Lower leg skin (tissue), 4 donors: ENCODE data around the gene ZNF385C. TPM values are rescaled to one million over a fixed set of nuclear protein-coding genes. Genes with fewer than 3 reads are reported as not detected.

ENCODE experiments used
- DNase-seq, 2 donors: peaks; one replicate each; pipeline ENCODE4 v3.0.0-alpha.2; 2019; ENCODE audit warnings: low spot score in 2 of 2
- H3K4me3 ChIP-seq: fragments of 200-600 bp; sonication (generic); 2 replicates; pipeline ENCODE4 v1.5.1; 2017; ENCODE audit warnings: mild to moderate bottlenecking, low read depth; ENCODE audit not compliant: poor library complexity, severe bottlenecking
- POLR2A ChIP-seq, 2 donors: fragments of 450-650 bp; IDR thresholded peaks; one replicate each; pipeline ENCODE4 v1.6.1; 2016 to 2017; ENCODE audit warnings: antibody characterized with exemption in 2 of 2, mild to moderate bottlenecking in 1 of 2, moderate library complexity in 1 of 2
- WGBS, 2 donors: methylation state at CpG; one replicate each; pipeline ENCODE4 v1.1.5; 2018; 5-methylcytosine and 5-hydroxymethylcytosine counted together
- intact Hi-C: fragments of 100-400 bp; cut with DNase I; formaldehyde crosslinking; loops from one replicate; pipeline ENCODE4 v1.15.0; 2023; ENCODE audit warnings: low total_unique reads
- total RNA-seq, 4 donors: library from RNA; depleted of rRNA; stranded (reverse); fragments of >200 nt; gene quantifications; one replicate each; pipeline ENCODE4 v1.1.0, GENCODE V29; 2016
- TF ChIP-seq, protein P1 (sequence below), 3 donors: fragments of 450-650 bp; IDR thresholded peaks; one replicate each; pipeline ENCODE4 v1.5.1; 2016; ENCODE audit warnings: antibody characterized with exemption in 3 of 3, mild to moderate bottlenecking in 3 of 3, moderate library complexity in 2 of 3

ZNF385C gene
- total RNA-seq, 4 donors from 2014 or later = 0.29 to 1.3 TPM; not detected in 2

DNA sequence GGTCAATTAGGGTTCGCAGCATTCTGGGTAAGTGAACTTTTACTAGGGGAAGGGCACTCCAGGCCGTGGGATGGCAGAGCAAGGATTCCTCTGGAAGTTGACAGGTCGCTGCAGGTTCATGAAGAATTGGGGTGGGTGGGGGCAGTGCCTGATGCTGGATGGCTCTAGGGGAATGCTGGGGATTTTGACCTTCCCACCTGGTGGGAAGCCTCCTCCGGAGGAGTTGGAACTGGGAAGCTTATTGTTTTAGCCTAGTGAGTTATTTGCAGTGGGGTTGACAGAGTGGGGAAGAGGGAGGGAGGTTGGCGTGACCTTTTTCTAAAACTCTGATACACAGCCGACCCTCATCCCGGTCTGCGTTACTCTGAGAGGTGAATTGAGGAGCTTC is 47.3 kb downstream of the ZNF385C start:
- TF ChIP-seq, protein P1, sequence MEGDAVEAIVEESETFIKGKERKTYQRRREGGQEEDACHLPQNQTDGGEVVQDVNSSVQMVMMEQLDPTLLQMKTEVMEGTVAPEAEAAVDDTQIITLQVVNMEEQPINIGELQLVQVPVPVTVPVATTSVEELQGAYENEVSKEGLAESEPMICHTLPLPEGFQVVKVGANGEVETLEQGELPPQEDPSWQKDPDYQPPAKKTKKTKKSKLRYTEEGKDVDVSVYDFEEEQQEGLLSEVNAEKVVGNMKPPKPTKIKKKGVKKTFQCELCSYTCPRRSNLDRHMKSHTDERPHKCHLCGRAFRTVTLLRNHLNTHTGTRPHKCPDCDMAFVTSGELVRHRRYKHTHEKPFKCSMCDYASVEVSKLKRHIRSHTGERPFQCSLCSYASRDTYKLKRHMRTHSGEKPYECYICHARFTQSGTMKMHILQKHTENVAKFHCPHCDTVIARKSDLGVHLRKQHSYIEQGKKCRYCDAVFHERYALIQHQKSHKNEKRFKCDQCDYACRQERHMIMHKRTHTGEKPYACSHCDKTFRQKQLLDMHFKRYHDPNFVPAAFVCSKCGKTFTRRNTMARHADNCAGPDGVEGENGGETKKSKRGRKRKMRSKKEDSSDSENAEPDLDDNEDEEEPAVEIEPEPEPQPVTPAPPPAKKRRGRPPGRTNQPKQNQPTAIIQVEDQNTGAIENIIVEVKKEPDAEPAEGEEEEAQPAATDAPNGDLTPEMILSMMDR (IDR thresholded peaks at IDR 0.05) = no peak
- no peak for TF ChIP-seq POLR2A (IDR thresholded peaks at IDR 0.05)
- DNase-seq = no peak
- 55% methylated on average over 8 of the region's 8 CpGs for WGBS, 2 donors
- H3K4me3 ChIP-seq = peak overlapping the region; percentile 32
- intact Hi-C loops = no loop called here

DNA sequence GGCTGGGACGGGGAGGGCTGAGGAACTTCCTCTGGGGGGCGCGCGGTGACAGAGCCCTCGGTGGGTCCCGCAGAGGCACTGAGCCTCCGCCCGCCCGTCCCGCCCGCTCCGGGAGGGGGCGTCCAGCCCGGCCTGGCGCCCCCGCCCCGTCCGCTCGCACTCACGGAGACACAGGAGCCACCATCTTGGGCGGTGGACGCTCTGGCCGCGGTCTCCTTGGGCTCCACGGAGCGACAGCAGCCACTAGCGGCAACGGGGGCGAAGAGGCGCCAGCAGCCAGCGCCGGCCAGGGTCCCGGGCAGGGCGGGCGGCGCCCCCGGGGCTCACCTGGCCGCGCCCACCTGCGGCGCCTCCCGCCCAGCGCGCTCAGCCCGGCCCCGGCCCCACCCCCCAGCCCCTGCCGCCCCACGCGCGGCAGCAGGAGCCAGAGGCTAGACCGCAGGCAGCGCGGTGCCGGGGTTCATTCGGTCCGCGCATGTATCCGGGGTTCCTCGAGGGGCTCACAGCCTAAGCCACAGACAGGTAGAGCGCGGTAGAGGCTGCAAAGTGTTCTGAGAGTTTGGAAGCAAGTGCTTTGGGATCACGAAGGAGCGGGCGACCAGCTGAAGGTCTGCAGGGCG is 47.8 kb downstream of the ZNF385C start, which contains the start of gene C17orf113:
Gene C17orf113, minus strand, starts transcription at position 209 of the 620 bp plus-strand sequence. CDS start 7,225 bp downstream, outside the sequence.
- H3K4me3 ChIP-seq = peak within 1 kb of the TSS; percentile 32
- intact Hi-C loops = no loop called here
- DNase-seq = peak; percentile 22 to 90
- 1 to 7% methylated on average over 6 to 23 of the region's 65 CpGs for WGBS, 2 donors
- TF ChIP-seq, protein P1 (IDR thresholded peaks at IDR 0.05) = no peak
- TF ChIP-seq POLR2A (IDR thresholded peaks at IDR 0.05) = no peak

DNA sequence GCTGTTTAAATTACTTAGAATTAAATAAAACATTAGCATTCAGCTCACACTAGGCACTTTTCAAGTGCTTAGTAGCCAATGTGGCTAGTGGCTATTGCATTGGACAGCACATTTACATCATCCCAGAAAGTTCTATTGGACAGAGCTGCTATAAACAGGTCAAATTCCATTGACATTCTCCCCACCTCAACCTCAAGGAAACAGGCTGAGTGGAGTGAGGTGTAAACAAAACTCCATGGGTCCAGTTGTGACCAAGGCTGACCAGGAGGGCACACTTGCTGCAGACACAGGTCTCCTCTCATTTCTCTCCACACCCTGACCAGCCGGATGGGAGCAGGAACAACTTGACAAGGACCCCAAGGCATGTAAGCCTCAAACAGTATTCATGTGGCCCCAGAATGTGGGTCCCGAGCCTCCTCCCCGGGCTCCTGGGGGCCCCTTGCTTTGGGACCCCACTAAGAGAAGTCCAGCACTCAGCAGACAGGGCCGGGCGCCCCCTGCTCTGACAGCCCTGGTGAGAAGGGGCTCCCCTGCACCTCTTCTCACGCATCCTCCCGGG is 48.4 kb downstream of the ZNF385C start:
- no peak for TF ChIP-seq POLR2A (IDR thresholded peaks at IDR 0.05)
- TF ChIP-seq, protein P1 (IDR thresholded peaks at IDR 0.05) = no peak
- H3K4me3 ChIP-seq = peak overlapping the region; percentile 32
- DNase-seq = no peak
- WGBS, 2 donors = 0 to 6% methylated on average over 2 to 6 of the region's 7 CpGs
- intact Hi-C loops = no loop called here

DNA sequence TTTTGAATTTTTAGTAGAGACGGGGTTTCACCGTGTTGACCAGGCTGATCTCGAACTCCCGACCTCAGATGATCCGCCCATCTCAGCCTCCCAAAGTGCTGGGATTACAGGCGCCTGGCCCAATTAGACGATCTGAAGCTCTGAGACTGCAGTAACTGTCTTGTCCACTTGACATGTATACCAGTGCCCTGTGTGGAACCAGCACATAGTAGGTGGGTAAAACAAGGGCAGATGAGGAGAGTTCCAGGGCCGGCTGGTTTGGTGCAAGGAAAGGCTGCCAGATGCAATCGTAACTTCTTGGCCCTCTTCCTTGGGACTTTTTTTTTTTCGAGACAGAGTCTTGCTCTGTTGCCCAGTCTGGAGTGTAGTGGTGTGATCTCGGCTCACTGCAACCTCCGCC is 50.9 kb downstream of the ZNF385C start:
- WGBS, 2 donors = 87 to 88% methylated on average over 10 to 12 of the region's 12 CpGs
- intact Hi-C loops = no loop called here
- DNase-seq = no peak
- no peak overlapping the region for H3K4me3 ChIP-seq
- TF ChIP-seq, protein P1 (IDR thresholded peaks at IDR 0.05) = no peak
- no peak for TF ChIP-seq POLR2A (IDR thresholded peaks at IDR 0.05)

DNA sequence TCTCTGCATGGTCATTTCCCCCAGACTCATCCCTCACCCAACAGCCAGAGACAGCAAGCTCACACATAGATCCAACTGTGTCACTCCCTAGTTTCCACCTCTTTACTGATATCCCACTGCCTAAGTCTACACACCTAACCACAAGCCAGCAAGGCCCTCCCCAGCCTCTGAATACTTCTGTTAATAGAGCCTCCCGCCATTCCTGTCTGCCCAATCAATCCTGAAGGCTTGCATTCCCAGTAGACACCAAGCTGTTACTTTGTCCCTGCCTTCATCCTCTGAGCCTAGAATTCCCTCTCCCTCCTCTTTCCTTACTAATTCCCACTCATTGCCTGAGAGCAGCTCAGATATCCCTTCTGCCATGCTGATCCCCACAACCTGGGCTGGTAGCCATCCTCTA is 52.6 kb downstream of the ZNF385C start:
- intact Hi-C loops = no loop called here
- no peak for DNase-seq
- 85 to 88% methylated on average over 1 of the region's 1 CpG for WGBS, 2 donors
- TF ChIP-seq, protein P1 (IDR thresholded peaks at IDR 0.05) = no peak
- TF ChIP-seq POLR2A (IDR thresholded peaks at IDR 0.05) = no peak
- no peak overlapping the region for H3K4me3 ChIP-seq
